ENCODE measurements around the gene MCTP1. TPM values are rescaled to one million over a fixed set of nuclear protein-coding genes. Genes with fewer than 3 reads are reported as not detected.

Gene MCTP1
- total and polyA plus RNA-seq, 2 of the 13 experiments (the other 11 are each of a cell fraction or from before 2014, with no cell fraction given) = 0.15 to 0.48 TPM

GRCh38 chr5:94744906-94745305 lies 540.0 kb downstream of the MCTP1 start:
- H4K20me1 ChIP-seq (ENCODE audit: insufficient read depth, low read length) = no peaks in the 10 kb centered on the region
- no peak for DNase-seq (ENCODE audit: low spot score)
- H3K27me3 ChIP-seq (ENCODE audit: control insufficient read depth in 1 of 2, insufficient read depth in 2 of 2, low read length in 2 of 2) = no peaks in the 10 kb centered on the region
- H3K9ac ChIP-seq (ENCODE audit: insufficient read depth, low read depth, low read length) = no peak overlapping the region
- intact Hi-C loops (cut with micrococcal nuclease; ENCODE audit: unreplicated experiment) (no loop called here), in situ Hi-C loops (cut with HindIII; ENCODE audit: extremely low pct_ligation_motif_present, low pct_unique_long_range_greater_than_20kb) (no loop called here)
- no peak for FAIRE-seq
- BruUV-seq (replicated peaks) = no TSS peak
- no peaks in the 10 kb centered on the region for H3K9me3 ChIP-seq (ENCODE audit: low read length)
- ATAC-seq = no peak
- no peak overlapping the region for H3K4me3 ChIP-seq (replicated peaks in 1 of 3; ENCODE audit: insufficient read depth in 1 of 3, low read depth in 2 of 3, low read length in 3 of 3)
- CTCF ChIA-PET (ENCODE audit: low intra/inter-chr PET ratio, low total read pairs) = no interaction called here
- no peaks in the 10 kb centered on the region for H3K4me1 ChIP-seq (ENCODE audit: insufficient read depth, low read length)
- POLR2A ChIA-PET = no interaction called here
- H3K4me2 ChIP-seq (ENCODE audit: low read depth, low read length) = no peak overlapping the region
- no peaks in the 10 kb centered on the region for H3K79me2 ChIP-seq (ENCODE audit: insufficient read depth, low read length)
- H3K36me3 ChIP-seq (replicated peaks in 1 of 2; ENCODE audit: control insufficient read depth in 1 of 2, insufficient read depth in 2 of 2, low read length in 2 of 2) = no peaks in the 10 kb centered on the region
- TF ChIP-seq POLR2G (IDR thresholded peaks at IDR 0.05; ENCODE audit: low read depth, low read length) = no peak
- TF ChIP-seq, protein P1, sequence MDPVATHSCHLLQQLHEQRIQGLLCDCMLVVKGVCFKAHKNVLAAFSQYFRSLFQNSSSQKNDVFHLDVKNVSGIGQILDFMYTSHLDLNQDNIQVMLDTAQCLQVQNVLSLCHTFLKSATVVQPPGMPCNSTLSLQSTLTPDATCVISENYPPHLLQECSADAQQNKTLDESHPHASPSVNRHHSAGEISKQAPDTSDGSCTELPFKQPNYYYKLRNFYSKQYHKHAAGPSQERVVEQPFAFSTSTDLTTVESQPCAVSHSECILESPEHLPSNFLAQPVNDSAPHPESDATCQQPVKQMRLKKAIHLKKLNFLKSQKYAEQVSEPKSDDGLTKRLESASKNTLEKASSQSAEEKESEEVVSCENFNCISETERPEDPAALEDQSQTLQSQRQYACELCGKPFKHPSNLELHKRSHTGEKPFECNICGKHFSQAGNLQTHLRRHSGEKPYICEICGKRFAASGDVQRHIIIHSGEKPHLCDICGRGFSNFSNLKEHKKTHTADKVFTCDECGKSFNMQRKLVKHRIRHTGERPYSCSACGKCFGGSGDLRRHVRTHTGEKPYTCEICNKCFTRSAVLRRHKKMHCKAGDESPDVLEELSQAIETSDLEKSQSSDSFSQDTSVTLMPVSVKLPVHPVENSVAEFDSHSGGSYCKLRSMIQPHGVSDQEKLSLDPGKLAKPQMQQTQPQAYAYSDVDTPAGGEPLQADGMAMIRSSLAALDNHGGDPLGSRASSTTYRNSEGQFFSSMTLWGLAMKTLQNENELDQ (CRISPR knock-in tag; IDR thresholded peaks at IDR 0.05; ENCODE audit: borderline replicate concordance) = no peak
- TF ChIP-seq SMC3 (IDR thresholded peaks at IDR 0.05; ENCODE audit: low read length) = no peak
- TF ChIP-seq ZNF547 (CRISPR knock-in tag; IDR thresholded peaks at IDR 0.05) = no peak
- no peak for TF ChIP-seq HDAC6 (IDR thresholded peaks at IDR 0.05; ENCODE audit: low read depth, low read length)
- TF ChIP-seq, protein P2, sequence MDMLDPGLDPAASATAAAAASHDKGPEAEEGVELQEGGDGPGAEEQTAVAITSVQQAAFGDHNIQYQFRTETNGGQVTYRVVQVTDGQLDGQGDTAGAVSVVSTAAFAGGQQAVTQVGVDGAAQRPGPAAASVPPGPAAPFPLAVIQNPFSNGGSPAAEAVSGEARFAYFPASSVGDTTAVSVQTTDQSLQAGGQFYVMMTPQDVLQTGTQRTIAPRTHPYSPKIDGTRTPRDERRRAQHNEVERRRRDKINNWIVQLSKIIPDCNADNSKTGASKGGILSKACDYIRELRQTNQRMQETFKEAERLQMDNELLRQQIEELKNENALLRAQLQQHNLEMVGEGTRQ (IDR thresholded peaks at IDR 0.05; ENCODE audit: low read depth, low read length) = no peak
- TF ChIP-seq, protein P2 (CRISPR knock-in tag; IDR thresholded peaks at IDR 0.05; ENCODE audit: borderline replicate concordance) = no peak
- TF ChIP-seq KDM3A (CRISPR knock-in tag; IDR thresholded peaks at IDR 0.05; ENCODE audit: low read depth) = no peak
- TF ChIP-seq ZNF101 (CRISPR knock-in tag; IDR thresholded peaks at IDR 0.05; ENCODE audit: borderline replicate concordance, low read depth) = no peak
- TF ChIP-seq ADNP (CRISPR knock-in tag; IDR thresholded peaks at IDR 0.05) = no peak
- TF ChIP-seq YY1 (IDR thresholded peaks at IDR 0.05; ENCODE audit: insufficient read depth, insufficient replicate concordance, low read depth, low read length) = no peak
- no peak for TF ChIP-seq FLYWCH1 (CRISPR knock-in tag; IDR thresholded peaks at IDR 0.05)
- H2AFZ ChIP-seq (ENCODE audit: low read length) = no peak overlapping the region
- no peak overlapping the region for H3K27ac ChIP-seq (ENCODE audit: extremely low read length, insufficient read depth, low read length)
- WGBS (ENCODE audit: low lambda C conversion rate) = 64% methylated on average over 2 of the region's 2 CpGs
